ENCODE results near the gene WNT3A.

- TF ChIP-seq CTCF (IDR thresholded peaks at IDR 0.05) (no peak), POLR2A (IDR thresholded peaks at IDR 0.05; ENCODE audit: low read depth) (no peak)
Observed at GRCh38 chr1:228107636-228108035, 100.8 kb downstream of the WNT3A start.
